ENCODE measurements around the gene OR2AE1.

Gene OR2AE1

GRCh38 chr7:99855236-99855635, 21.6 kb downstream of the OR2AE1 start:
- no peak for DNase-seq

- DNase-seq, result no peak
Measured at GRCh38 chr7:99848420-99849216, 28.2 kb downstream of the OR2AE1 start.

GRCh38 chr7:99844328-99844727, 32.5 kb downstream of the OR2AE1 start:
- no peak for DNase-seq

GRCh38 chr7:99843808-99844207, 33.0 kb downstream of the OR2AE1 start:
- DNase-seq, result no peak

GRCh38 chr7:99842926-99843325, 33.9 kb downstream of the OR2AE1 start:
- no peak for DNase-seq

GRCh38 chr7:99840136-99840869, 36.5 kb downstream of the OR2AE1 start:
- no peak for DNase-seq

- no peak for DNase-seq
Measured at GRCh38 chr7:99839287-99840021, 37.4 kb downstream of the OR2AE1 start.

GRCh38 chr7:99837649-99838361, 39.0 kb downstream of the OR2AE1 start:
- no peak for DNase-seq

- no peak for DNase-seq
Measured at GRCh38 chr7:99835189-99835588, 41.6 kb downstream of the OR2AE1 start.

GRCh38 chr7:99834382-99834781, 42.5 kb downstream of the OR2AE1 start:
- DNase-seq, result no peak

- no peak for DNase-seq
Measured at GRCh38 chr7:99833289-99833877, 43.5 kb downstream of the OR2AE1 start.

- DNase-seq, result no peak
Measured at GRCh38 chr7:99831595-99831994, 45.2 kb downstream of the OR2AE1 start.

- no peak for DNase-seq
Measured at GRCh38 chr7:99829524-99830160, 47.2 kb downstream of the OR2AE1 start.

GRCh38 chr7:99828811-99829210, 48.0 kb downstream of the OR2AE1 start:
- no peak for DNase-seq

GRCh38 chr7:99827040-99827778, 49.6 kb downstream of the OR2AE1 start:
- DNase-seq, result no peak
